Activated gamma-delta T cell treated with anti-CD3 and anti-CD28 coated beads, Interleukin-2, amount 50 U/mL, for 16 hours (primary cell): Measurements from ENCODE around the gene SLC6A20.

Experiments
- DNase-seq: peaks from one replicate; pipeline ENCODE4 v3.0.0-alpha.2; 2020; ENCODE audit warnings: low read depth

SLC6A20 gene

DNA sequence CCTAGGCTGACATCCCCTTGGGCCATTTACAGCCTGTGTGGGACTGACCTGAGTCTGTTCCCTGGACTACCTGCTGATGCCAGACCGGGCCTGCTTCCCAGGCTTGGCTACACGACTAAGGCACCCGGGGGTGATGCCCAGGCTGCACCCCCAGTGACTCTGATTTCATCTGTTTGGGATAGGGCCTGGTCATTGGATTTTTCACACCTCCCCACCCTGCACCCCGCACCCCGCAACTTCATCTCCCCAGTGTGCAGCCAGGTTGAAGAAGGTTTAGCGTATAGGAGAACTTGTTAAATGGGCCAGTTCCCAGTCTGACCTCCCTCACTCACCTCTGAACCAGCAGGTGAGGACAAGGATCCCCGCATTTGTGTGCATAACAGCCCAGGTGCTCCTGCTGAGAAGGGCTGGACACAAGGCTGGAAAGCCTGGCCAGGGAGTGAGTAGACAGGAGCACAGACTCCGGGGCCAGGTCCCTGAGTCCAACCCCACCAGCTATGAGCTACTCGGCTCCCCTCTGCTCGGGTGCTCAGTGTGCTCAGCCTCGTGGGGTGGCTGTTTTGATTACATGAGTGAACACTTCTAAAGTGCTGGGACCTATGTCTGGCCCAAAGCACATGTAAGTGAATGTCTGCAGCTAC lies 18.5 kb downstream of the SLC6A20 start:
- DNase-seq: no peak

DNA sequence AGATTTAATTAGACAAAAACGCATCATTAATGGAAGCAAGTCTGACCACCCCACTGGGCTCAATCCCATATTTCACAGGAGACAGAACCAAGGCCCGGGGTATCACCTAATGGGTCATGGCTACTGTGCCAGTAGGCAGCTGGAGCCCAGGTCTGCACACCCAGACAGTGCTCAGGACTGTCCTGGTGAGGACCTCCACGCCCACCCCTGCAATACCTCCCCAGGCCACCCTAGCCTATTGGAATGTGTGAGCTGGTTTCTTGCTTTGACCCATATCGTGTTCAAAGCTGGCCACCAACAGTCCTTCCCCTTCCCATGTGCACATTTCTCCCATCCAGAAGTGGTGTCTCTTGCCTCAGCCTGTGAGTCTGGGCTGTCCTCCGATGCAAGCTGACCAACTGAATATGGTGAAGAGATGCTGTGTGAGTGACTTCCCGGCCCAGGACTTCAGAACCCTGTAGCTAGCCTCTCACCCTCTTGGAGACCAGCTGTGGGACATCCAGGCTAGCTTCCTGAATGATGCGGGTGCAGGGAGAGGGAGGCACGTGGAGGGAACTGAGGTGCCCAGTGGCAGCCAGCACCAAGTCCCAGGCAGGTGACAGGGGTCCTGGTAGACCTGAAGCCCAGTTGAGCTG lies 19.1 kb downstream of the SLC6A20 start:
- DNase-seq: no peak

DNA sequence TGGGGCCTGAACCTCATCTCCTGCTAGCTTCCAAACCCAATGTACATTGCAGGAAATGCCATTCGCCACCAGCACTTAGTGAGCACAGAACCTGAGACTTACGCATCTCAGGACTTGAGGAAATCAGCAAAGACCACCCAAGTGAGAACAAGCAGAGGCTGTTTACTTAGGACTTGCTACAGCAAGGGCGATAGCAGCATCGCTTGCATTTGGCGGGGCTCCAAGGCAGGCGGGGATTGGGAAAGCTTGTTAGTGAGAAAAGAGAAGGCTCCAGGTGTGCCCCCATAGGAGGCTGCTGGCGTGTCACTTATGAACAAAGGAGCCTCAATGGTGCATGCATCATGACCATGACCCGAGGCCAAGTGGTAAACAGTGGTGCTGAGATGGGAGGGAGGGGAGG lies 19.7 kb downstream of the SLC6A20 start:
- no peak for DNase-seq

DNA sequence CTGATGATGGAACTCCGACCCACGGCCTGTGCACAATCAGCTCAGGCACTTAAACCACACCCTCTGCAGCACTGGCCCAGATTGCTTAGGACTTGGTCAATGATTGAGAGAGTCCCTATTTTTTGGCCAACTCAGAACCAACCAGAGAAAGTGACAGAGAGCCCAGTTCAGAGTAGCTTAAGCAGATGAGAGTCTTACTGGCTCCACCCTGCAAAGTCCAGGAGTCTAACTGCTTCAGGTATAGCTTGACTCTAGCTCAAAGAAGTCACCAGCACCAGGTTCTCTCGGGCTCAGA lies 20.1 kb downstream of the SLC6A20 start:
- DNase-seq: no peak

DNA sequence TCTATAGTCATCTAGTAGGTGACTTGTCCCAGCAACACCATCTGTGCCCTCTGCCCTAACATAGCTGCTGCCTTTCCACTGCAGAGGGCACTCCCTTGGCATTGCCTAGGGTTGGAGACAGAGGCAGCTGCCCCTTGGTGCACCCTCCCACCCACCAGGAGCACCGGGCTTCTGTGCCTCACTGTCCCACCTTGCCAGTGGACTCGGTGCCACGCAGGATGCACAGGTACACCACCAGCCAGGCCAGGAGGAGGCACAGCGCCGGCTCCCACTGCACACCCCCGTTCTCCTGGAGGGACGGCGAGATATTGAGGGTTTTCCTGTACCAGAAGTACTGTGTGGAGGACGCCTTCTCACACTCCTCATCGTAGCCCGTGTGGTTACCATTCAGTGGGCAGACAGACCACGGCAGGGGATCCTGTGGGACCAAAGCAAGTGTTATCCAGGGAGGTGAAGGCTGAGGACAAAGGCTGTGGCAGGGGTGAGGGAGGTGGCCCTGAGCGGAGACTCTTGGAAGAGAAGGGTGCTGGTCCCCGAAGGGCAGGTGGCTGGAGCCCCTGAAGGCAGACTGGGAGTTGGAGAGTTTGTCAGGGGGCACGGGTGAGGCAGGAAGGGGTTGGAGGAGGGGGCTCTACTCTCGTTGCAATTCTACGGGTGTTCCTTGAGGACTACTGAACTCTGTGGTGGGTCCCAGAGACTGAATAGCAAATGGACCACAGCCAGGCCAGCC lies 20.6 kb downstream of the SLC6A20 start:
- no peak for DNase-seq

DNA sequence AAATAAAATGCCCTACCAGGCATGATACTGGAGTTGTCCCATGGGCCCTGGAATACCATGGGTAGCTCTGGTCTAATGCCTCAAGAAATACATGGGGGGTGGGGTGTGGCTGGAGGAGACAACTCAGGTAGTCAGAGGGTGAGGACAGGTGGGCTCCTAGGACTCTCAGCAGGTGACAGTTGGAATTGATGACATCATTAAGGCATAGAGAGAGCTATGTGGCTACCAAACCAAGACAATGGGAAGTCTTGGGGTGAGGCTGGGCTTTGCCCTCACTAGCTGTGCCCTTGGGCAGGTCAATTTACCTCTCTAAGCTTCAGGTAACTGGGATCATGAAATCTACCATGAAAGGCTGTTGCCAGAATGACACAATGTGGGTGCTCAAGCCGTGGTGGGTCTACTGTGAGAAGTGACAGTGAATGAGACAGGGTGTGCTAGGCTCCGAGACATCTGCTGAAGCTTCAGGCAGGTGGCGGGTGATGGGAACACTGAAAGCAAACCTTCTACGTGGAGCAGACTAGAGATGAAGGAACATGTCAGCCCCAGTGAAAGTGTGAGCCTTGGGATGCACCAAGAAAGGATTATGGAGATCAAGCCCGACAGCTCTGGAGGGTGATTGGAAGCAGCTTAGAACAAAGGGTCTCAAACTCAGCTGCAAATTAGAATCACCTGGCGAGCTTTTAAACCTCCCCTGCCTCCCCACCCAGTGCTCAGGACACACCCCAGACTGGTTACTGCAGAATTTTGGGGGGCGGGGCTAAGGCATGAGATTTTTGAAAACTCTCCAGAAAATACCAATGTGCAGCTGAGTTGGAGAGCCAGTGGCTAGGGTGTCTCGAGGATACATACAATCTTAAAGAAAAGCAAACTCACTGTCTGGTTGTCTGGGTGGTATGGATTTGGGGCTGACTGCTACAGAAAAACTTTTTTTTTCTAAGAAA lies 21.5 kb downstream of the SLC6A20 start:
- DNase-seq: no peak

DNA sequence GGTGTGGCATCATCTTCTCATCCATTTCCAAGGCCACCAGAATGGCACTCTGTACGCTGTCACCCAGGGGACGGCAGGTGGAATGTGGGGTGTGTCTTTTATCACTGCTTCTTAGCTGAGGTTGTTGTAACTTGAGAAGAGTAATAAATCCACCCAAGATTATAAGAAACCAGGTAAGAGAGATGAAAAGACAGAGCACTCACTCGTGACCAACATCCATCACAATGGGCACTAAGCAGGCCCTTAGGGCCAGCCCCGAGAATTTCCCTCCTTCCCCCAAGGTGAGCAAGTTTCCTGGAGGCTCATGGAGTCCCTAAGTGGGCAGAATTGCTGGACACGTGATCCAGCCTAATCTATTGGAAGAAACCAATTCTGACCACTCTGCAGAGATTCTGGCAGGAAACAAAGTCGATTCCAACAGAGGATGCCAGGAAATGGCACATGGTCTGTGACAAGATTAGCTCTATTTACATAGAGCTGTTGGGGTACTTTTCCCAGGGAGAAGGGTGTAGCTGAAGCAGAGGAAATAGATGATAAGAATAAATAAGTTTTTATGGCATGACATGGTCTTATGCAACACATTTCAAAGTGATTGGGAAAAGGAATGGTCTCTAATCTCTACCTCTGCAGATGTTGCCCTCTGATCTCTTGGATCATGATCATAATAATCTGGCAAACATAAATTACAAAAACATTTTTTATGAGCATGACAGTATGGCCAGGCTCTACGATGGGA lies 22.5 kb downstream of the SLC6A20 start:
- DNase-seq: no peak

DNA sequence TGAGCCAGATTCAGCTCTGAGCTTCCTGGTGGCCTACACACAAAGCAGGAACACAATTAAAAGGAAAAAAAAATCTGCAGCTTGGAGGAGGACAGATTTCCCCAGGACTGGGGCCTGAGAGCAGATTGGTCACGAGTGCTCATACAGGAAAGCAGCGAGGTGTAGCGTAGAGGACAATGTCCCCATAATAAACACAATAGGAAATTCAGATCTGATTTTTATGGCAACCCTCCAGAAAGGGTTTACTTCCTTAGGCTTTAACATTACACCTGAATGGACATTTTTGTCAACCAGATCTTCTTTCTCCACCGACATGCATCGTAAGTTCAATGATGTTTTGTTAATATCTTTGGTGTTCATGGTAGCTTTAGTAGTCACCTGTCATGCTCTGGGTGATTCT lies 23.3 kb downstream of the SLC6A20 start:
- DNase-seq: no peak

DNA sequence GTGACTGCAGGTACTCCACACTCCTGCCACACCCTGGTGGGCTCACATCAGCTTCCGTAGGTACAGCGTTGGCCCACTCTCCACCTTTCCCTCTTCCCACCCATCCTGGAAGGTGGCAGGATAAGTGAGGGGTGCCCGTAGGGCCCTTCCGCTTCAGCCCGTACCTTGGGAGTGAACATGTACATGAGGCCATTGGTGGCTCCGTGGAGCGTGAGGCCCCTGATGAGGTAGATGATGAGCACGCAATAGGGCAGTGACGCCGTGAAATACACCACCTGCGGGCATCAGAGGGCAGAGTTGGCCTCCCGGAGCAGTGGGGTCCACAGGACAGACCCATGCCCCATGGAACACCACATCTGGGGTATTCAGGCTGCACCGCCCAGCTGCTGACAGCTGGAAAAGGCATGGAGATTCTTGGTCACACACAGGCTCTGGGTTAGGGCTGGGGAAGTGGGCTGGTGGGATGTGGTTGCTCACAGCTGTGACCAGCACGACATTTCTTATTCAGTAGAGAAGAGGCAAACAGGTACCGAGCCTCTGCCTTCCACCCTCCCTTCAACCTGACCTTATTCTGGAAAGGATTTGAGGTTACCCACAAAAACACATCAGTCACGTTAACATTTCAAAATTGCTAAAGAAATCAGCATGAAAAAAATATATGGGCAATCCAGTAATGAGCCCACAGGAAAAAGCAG lies 23.8 kb downstream of the SLC6A20 start:
- no peak for DNase-seq

DNA sequence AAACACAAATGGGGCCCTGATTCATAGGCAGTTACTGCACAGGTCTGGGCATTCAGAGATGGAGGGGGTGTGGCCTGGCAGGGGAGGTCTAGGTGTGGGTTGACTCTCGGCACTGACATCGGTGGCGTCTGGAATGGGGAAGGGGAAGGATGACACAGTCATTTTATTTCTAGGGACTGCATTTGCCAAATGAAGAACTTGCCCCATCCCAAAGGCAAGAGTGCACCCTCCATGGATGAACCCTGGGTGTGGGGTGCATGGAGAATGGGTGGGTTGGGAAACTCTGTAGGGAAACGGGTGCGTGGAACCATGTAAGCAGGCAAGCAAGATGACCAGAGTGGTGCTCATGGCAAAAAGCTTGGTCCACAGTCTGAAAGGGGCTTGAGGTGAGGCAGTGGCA lies 24.5 kb downstream of the SLC6A20 start:
- DNase-seq: no peak

DNA sequence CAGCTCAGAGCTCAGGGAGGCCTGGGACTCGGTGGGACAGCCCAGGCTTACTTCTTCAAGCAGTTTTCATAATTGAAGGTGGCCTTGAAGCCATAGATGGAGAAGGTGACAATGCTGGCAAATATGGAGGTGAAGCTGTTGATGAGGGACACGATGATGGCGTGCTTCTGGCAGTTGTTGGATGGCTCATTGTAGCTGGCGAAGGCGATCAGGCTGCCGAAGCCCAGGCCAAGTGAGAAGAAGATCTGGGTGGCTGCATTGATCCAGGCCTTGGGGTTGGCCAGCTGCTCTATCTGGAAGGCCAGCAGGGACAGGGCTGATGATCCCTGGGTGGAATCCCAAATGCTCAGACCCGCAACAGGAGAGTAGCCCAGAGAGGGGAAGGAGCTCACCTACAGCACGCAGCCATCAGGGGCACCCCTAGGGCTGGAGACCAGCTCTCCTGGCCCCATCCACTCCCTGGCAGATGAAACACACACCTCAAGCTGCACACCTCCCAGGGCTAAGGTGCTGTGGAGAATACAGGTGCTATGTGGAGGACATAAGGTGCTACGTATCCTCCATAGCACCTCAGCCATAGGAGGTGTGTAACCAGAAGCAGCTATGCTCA lies 25.1 kb downstream of the SLC6A20 start:
- DNase-seq: no peak

DNA sequence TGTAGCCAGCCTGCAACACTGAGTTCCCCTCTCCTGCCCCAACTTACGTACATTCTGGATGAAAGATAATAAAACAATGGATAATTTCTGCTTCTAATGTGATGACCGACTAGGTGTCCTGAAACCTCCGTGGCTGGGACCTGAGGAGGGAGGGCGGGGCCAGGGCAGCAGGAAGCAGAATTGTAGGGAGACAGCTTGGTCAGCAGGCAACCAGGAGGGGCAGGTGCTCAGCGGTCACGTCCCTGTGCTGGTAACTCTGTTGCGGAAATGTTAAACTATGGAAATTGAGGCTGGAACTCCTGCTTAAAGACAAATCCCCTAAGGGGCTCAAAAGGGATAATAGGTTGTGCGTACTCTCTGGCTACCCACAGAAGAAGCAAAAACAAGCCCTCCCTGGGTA lies 30.4 kb downstream of the SLC6A20 start:
- no peak for DNase-seq

DNA sequence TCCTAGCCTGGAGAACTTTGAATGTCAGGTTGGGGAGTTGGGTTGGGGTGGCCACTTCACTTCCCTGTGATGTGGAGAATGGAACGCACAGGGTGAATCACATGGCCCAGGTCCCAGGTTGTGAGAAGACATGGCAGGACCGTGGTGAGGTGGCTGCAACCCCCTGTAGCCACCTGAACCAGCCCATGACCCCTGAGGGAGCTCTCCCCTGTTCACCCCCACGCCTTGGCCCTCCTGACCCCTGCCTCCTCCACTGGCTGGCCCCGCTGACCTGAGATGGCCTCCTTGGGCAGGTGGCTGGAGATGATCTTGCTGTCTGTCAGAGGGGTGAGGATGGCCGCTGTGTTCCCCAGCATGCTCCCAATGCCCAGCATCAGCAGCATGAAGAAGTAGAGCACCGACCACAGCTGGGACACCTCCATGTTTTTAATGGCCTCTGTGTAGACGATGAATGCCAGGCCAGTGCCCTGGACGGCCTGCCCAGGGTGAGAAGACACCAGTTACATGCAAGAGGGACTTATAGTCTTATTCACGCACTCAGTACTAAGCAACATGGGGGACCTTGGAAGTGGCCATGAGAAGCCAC lies 31.0 kb downstream of the SLC6A20 start:
- DNase-seq: no peak

DNA sequence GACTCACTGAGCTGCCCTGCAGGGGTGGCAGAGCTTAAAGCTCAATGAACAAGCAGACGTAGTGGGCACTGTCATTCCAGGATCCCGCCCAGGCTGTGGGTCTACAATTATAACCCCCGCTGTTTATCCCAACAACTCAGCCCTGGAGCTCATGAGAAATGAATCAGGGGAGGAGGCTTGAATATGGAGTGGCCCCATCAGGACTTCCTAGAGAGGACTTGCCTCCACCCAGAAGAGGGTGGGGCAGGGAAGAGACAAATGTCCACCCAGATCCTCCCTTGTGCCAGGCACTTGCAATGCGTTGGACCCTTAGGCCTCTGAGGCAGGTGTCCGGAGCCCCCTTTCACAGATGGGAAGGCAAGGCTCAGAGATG lies 33.0 kb downstream of the SLC6A20 start:
- DNase-seq: no peak

DNA sequence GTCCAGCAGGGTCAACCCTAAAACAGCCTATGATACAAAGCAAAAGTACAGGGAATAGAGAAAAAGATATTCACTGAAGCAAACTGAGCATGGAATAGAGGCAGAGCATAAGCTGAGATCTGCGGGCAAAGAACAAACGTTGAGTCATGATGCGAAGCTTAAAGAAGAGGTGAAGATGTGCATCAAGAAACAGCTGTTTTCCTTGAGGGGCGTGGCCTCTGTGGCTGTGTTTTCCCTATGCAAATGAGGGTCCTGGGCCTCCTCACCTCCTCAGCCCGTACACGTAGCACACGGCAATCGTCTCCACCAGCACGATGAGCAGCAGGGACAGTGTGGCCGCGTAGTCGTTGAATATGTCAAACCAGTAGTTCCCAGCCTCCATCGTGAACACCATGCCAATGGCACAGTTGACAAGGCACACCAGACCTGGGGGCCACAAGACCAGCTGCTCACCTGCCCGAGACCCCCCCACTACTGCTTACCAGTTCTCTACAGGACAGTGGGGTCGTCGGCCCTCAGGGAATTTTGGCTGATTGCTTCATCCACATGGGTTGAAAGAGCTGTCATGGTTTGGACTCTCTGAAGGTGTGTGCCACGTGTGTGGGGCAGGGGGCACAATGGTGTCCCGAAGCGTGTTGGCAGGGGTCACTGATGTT lies 33.6 kb downstream of the SLC6A20 start:
- no peak for DNase-seq

DNA sequence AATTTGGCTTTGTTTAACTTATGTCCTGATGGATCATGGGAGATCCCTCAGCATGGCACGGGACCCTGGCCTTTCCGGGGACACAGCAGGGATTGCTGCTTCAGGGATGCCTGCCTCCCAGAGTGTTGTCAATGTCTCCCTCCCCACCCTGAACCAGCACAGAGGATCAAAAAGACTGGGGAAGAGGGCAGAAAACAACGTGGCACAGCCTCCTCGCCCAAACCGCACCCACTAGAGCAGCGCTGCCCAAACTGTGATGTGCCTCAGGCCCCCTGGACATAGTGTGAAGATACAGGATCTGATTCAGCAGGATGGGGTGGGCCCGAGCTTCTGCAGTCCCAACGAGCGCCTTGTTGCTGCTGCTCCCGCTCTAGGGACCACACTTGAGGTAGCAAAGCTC lies 34.5 kb downstream of the SLC6A20 start:
- DNase-seq: no peak

DNA sequence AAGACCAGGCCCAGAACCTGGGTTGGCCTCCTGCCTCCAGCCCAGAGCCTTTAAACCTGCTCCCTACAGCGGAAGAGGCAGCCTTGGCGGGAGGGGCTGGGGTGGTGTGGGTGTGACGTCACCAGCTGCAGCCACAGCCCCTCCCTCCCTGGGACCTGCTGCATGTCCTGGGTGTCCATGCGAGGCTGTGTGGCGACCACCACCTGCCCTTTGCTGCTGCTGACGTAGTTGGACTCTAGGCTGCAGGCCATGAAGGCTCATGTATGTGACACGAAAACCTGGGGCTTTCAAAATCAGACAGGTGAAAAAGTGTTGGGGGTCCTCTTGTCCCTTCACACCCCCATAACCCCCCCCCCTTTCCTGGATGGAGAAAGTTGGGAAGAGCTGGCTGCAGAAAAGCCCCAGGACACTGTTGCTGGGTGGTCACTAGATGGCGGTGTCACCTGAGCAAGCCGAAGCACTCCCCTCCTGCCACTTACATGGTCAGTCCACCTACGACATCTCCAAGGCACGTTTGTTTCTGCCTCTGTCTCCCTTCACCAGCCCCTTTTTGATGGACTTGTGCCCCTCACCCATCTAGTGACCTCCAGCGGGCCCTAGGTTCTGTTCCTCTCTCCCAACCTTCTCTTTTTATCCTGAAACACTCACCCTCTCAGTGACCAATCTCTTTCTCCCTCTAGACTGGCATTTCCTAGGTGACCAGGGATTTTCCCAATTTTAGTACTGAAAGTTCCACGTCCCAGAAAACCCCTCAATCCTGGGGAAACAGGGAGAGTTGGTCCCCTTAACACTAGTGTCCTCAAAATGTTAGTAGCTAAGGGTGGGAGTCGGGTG lies 35.2 kb downstream of the SLC6A20 start:
- DNase-seq: no peak

DNA sequence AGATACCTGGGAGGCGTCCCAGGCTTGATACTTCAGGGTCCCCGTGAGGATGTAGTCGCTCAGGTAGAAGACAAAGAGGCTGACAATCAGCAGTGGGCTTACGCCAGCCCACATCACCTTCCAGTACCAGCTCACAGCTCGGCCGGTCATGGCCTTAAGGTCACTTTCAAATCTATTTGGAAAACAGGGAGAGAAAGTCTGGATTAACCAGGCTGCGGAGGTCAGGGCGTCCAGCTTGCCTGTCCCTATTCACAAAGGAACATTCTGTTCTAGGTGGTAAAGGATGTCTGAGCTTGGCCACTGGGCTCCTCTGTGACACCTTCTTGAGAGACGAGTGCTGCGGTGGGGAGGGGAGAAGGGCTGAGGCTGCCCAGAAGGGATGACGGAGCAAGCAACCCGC lies 36.5 kb downstream of the SLC6A20 start:
- DNase-seq: no peak

DNA sequence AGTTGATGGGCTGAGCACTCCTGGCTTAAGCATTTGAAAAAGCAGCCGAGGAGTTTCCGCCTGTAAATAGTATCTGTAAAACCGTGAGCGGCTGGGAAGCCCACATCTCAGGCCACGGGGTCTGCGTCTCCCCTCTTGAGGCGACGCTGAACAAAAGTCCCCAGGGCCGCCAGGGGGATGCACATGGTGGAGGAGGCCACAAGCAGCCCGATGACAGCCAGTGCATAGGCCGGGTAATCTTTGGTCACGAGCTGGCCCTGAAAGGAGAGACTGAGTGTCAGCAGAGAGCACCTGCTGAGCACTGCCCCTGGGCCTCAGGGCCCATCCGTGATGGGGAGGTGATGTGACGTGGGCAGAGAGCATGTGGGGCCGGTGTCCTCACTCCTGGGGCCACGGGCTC lies 37.5 kb downstream of the SLC6A20 start:
- no peak for DNase-seq
